MCF 10A (cell line): Measurements from ENCODE around the gene PNLIPRP3. TPM values are rescaled to one million over a fixed set of nuclear protein-coding genes. Genes with fewer than 3 reads are reported as not detected.

Source experiments
- BruUV-seq: library from RNA; stranded (reverse); fragments of 400-500 nt; replicated peaks from 2 replicates; lab custom pipeline; 2021; lab: Mats Ljungman, UMichigan
- CTCF ChIA-PET: fragments of 300-600 bp; sonication (Branson Sonifier 250); formaldehyde crosslinking; extraction: SDS; loops from one replicate; lab custom pipeline; 2021; ENCODE audit warnings: antibody characterized with exemption, inconsistent platforms; lab: Yijun Ruan, JAX
- POLR2A ChIA-PET: fragments of 300-600, 350-650 bp; sonication (Branson Sonifier 250); formaldehyde crosslinking; extraction: SDS; loops from one replicate; lab custom pipeline; 2020; ENCODE audit warnings: antibody characterized with exemption, inconsistent platforms; lab: Yijun Ruan, JAX
- DNase-seq: peaks from one replicate; pipeline ENCODE4 v3.0.0-alpha.2; 2018; ENCODE audit not compliant: unreplicated experiment
- H3K27ac Mint-ChIP-seq: one replicate; pipeline ENCODE4 v1.8.0; 2022; ENCODE audit warnings: mild to moderate bottlenecking, low read depth, mixed read lengths; ENCODE audit not compliant: unreplicated experiment
- H3K27me3 Mint-ChIP-seq: one replicate; pipeline ENCODE4 v1.8.0; 2022; ENCODE audit warnings: mixed read lengths; ENCODE audit not compliant: insufficient read depth, unreplicated experiment
- H3K36me3 Mint-ChIP-seq: one replicate; pipeline ENCODE4 v1.8.0; 2022; ENCODE audit warnings: mild to moderate bottlenecking, moderate library complexity, mixed read lengths; ENCODE audit not compliant: insufficient read depth, unreplicated experiment
- H3K4me1 Mint-ChIP-seq: one replicate; pipeline ENCODE4 v1.8.0; 2022; ENCODE audit warnings: mixed read lengths; ENCODE audit not compliant: insufficient read depth, unreplicated experiment
- H3K4me3 Mint-ChIP-seq: one replicate; pipeline ENCODE4 v1.8.0; 2022; ENCODE audit warnings: mild to moderate bottlenecking, moderate library complexity, mixed read lengths; ENCODE audit not compliant: unreplicated experiment
- H3K9me3 Mint-ChIP-seq: one replicate; pipeline ENCODE4 v1.8.0; 2022; ENCODE audit warnings: mixed read lengths; ENCODE audit not compliant: unreplicated experiment
- intact Hi-C: fragments of 100-400 bp; cut with micrococcal nuclease; formaldehyde crosslinking; loops from 2 replicates; pipeline ENCODE4 v1.14.1; 2022
- total RNA-seq: library from RNA; stranded (reverse); gene quantifications from 2 replicates; pipeline ENCODE4 v1.2.3, GENCODE V29; 2022
- TF ChIP-seq, protein P1 (sequence below): fragments of 200-600 bp; IDR thresholded peaks from one replicate; pipeline ENCODE4 v1.8.0; 2022; ENCODE audit warnings: antibody characterized with exemption, mild to moderate bottlenecking; ENCODE audit not compliant: unreplicated experiment

Gene PNLIPRP3
- total RNA-seq, 1 experiment from 2014 or later, result 9.5 TPM

DNA sequence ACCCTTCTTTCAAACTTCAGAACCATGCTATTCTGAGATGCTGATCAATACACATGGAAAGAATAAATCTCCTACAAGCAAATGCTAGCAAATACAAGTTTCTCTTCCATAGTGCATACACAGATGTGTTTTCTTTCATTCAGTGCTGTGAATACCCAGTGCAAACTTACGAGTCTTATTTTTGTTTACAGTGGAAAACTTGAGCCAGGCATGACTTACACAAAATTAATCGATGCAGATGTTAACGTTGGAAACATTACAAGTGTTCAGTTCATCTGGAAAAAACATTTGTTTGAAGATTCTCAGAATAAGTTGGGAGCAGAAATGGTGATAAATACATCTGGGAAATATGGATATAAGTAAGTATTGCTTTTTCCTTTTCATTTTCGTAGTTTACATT is 48.8 kb downstream of the PNLIPRP3 start:
- H3K27ac Mint-ChIP-seq, result no peak overlapping the region
- intact Hi-C loops, result no loop called here
- DNase-seq, result no peak
- no TSS peak for BruUV-seq
- ChIA-PET POLR2A (no interaction called here), CTCF (no interaction called here)
- no peaks in the 10 kb centered on the region for H3K27me3 Mint-ChIP-seq
- H3K36me3 Mint-ChIP-seq, result peaks cover 61% of the 10 kb centered on the region
- H3K9me3 Mint-ChIP-seq, result no peaks in the 10 kb centered on the region
- no peak overlapping the region for H3K4me3 Mint-ChIP-seq
- no peaks in the 10 kb centered on the region for H3K4me1 Mint-ChIP-seq
- TF ChIP-seq, protein P1, sequence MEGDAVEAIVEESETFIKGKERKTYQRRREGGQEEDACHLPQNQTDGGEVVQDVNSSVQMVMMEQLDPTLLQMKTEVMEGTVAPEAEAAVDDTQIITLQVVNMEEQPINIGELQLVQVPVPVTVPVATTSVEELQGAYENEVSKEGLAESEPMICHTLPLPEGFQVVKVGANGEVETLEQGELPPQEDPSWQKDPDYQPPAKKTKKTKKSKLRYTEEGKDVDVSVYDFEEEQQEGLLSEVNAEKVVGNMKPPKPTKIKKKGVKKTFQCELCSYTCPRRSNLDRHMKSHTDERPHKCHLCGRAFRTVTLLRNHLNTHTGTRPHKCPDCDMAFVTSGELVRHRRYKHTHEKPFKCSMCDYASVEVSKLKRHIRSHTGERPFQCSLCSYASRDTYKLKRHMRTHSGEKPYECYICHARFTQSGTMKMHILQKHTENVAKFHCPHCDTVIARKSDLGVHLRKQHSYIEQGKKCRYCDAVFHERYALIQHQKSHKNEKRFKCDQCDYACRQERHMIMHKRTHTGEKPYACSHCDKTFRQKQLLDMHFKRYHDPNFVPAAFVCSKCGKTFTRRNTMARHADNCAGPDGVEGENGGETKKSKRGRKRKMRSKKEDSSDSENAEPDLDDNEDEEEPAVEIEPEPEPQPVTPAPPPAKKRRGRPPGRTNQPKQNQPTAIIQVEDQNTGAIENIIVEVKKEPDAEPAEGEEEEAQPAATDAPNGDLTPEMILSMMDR, result no peak

DNA sequence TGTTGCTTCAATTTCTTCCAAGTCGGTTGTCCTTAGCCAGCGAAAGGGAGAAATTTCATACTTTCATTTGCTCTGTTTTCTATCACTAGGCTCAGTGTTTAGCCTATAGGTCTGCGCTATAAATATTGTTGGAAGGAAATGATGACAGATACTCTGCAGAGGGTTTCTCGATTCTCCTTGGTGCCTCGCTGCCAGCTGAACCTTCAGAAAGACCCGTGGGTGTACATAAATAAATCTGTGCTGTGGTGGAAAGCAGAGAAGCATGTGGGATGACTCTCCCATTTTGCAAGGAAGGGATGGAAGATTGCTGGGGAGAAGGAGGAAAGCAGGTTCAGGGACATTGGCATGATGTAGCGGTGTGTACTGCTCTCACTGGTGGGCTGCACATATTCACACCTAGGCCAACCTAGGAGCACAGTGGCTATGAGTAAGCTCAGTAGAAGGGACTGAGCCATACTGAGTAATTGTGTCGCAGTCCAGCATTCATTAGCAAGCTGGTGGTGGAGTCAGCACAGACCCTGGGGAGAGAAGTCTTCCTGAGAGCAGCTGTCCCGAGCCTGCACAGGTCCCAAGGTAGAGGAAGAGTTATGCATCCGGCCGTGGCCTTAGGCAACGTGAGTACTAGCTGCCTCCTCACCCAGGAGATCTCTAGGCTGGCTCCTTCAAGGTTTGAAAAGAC is 50.5 kb downstream of the PNLIPRP3 start:
- no peak for DNase-seq
- no peaks in the 10 kb centered on the region for H3K9me3 Mint-ChIP-seq
- H3K27me3 Mint-ChIP-seq, result no peaks in the 10 kb centered on the region
- ChIA-PET CTCF (interaction anchor here (1.0 to 1.4 kb wide), 2 partner anchors 12 to 43 kb away, joined by 3 to 4 read pairs; no protein-coding TSS in a partner anchor), POLR2A (no interaction called here)
- BruUV-seq, result no TSS peak
- H3K27ac Mint-ChIP-seq, result no peak overlapping the region
- intact Hi-C loops, result no loop called here
- TF ChIP-seq, protein P1, result no peak
- no peak overlapping the region for H3K4me3 Mint-ChIP-seq
- H3K36me3 Mint-ChIP-seq, result peaks cover 61% of the 10 kb centered on the region
- H3K4me1 Mint-ChIP-seq, result no peaks in the 10 kb centered on the region

DNA sequence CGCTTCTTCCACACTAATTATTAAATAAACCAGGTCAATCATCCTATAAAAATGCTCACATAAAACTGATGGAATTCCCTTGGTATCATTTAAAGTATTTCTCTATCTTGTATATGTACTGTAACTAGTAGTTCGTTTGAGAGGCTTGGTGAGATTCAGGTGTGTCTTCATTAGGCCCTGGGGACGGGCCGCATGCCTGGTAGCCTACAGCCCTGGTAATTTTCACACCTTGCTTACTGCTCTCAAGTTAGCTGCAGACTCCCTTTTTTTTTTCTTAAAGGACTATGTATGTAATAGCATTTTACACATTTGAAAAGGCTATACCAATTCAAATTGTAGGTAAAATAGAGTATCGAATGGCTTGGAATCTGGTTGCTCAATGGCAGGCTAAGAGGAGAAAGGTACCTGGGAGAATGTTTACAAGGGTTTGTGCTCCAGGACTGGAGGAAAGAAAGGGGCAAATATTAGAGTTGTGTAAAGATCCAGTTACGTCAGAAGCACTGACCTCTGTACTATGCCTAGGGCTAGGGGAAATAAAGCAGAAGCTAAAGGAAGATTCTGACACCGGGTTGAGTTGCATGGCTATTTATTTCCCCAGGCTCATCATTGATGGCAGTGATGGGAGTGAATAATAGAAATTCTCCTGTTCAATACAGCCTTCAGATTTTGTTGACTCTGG is 59.3 kb downstream of the PNLIPRP3 start:
- no TSS peak for BruUV-seq
- ChIA-PET POLR2A (no interaction called here), CTCF (interaction anchor here (0.6 kb wide), 1 partner anchor 1530 kb away, joined by 4 read pairs; no protein-coding TSS in a partner anchor)
- Mint-ChIP-seq H3K4me3 (no peak overlapping the region), H3K9me3 (no peaks in the 10 kb centered on the region), H3K4me1 (peaks cover 7% of the 10 kb centered on the region), H3K36me3 (peaks cover 12% of the 10 kb centered on the region), H3K27me3 (no peaks in the 10 kb centered on the region), H3K27ac (no peak overlapping the region)
- intact Hi-C loops, result no loop called here
- TF ChIP-seq, protein P1, result no peak
- DNase-seq, result no peak
